Smooth muscle cell (in vitro differentiated cells): ENCODE measurements around the gene TLR9. TPM values are rescaled to one million over a fixed set of nuclear protein-coding genes. Genes with fewer than 3 reads are reported as not detected.

Experiments used
- DNase-seq: peaks from one replicate; lab custom pipeline; 2025; ENCODE audit not compliant: unreplicated experiment; lab: John Stamatoyannopoulos, UW
- H2AFZ ChIP-seq: fragments of 200-600 bp; sonication (generic); 2 replicates; pipeline ENCODE4 v1.6.0; 2016; ENCODE audit warnings: antibody characterized with exemption, low read depth, mild to moderate bottlenecking
- H3F3A ChIP-seq: fragments of 200-600 bp; sonication (generic); 2 replicates; pipeline ENCODE4 v1.6.0; 2017; ENCODE audit warnings: antibody characterized with exemption, low read depth
- H3K27ac ChIP-seq: fragments of 200-600 bp; sonication (generic); 2 replicates; pipeline ENCODE4 v1.5.1; 2016; ENCODE audit warnings: low read depth, mild to moderate bottlenecking
- H3K27me3 ChIP-seq: fragments of 200-600 bp; sonication (generic); 2 replicates; pipeline ENCODE4 v1.6.1; 2016; ENCODE audit warnings: low read depth, mild to moderate bottlenecking
- H3K36me3 ChIP-seq: fragments of 200-600 bp; sonication (generic); 2 replicates; pipeline ENCODE4 v1.5.1; 2016; ENCODE audit warnings: low read depth
- H3K4me1 ChIP-seq: fragments of 200-600 bp; sonication (generic); 2 replicates; pipeline ENCODE4 v1.5.1; 2016; ENCODE audit warnings: low read depth
- H3K4me2 ChIP-seq: fragments of 200-600 bp; sonication (generic); 2 replicates; pipeline ENCODE4 v1.6.0; 2016; ENCODE audit warnings: mild to moderate bottlenecking
- H3K4me3 ChIP-seq: fragments of 200-600 bp; sonication (generic); 2 replicates; pipeline ENCODE4 v1.5.1; 2016; ENCODE audit warnings: mild to moderate bottlenecking
- H3K79me2 ChIP-seq: fragments of 200-600 bp; sonication (generic); 2 replicates; pipeline ENCODE4 v1.6.0; 2016; ENCODE audit warnings: low read depth, mild to moderate bottlenecking
- H3K9ac ChIP-seq: fragments of 200-600 bp; sonication (generic); 2 replicates; pipeline ENCODE4 v1.6.0; 2016; ENCODE audit warnings: low read depth
- H3K9me3 ChIP-seq: fragments of 200-600 bp; sonication (generic); replicated peaks from 2 replicates; pipeline ENCODE4 v1.5.1; 2016; ENCODE audit warnings: low read depth
- H4K20me1 ChIP-seq: fragments of 200-600 bp; sonication (generic); 2 replicates; pipeline ENCODE4 v1.6.0; 2016; ENCODE audit warnings: low read depth
- WGBS: methylation state at CpG from one replicate; pipeline ENCODE4 v1.1.7; 2016; ENCODE audit warnings: low lambda C conversion rate; 5-methylcytosine and 5-hydroxymethylcytosine counted together
- polyA plus RNA-seq: library from polyadenylated mRNA; unstranded; fragments of >200 nt; fragmentation: Nextera tagmentation; extraction: Ambion mirVana; gene quantifications from 2 replicates; pipeline ENCODE4 v1.2.1, GENCODE V29; 2016
- total RNA-seq: library from RNA; depleted of rRNA; stranded (reverse); fragments of >200 nt; gene quantifications from 2 replicates; pipeline ENCODE4 v1.2.3, GENCODE V29; 2014
- TF ChIP-seq, protein P1 (sequence below): fragments of 200-600 bp; sonication (generic); IDR thresholded peaks from 2 replicates; pipeline ENCODE4 v1.5.1; 2017; ENCODE audit warnings: borderline replicate concordance, mild to moderate bottlenecking, antibody characterized with exemption; ENCODE audit not compliant: insufficient read depth, poor library complexity, severe bottlenecking

Gene TLR9
- total and polyA plus RNA-seq, 2 experiments from 2014 or later, result 0.09 TPM; not detected in 1

DNA sequence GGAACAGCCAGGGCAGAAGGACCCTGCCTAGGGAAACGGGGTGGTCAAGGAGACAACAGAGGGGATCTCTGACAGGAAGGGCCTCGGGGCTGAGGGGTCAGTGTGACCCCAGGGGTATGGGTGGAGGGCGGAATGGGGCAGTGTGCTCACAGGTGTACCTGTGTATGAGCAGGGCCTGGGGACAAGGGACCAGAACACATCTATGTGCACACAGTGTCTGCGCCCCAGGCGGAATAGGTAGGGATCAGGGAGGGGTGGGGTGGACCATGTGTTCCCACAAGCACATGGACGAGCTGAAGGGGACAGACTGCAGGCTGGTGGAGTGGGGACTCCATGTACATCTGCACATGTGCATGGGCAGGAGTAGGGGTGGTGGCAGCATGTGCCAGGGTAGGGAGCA is 5.0 kb upstream of the TLR9 start:
- no peaks in the 10 kb centered on the region for H3F3A ChIP-seq
- H3K27me3 ChIP-seq, result no peaks in the 10 kb centered on the region
- no peak overlapping the region for H3K9ac ChIP-seq
- H3K36me3 ChIP-seq, result no peaks in the 10 kb centered on the region
- no peak overlapping the region for H2AFZ ChIP-seq
- no peaks in the 10 kb centered on the region for H3K4me1 ChIP-seq
- no peak overlapping the region for H3K27ac ChIP-seq
- TF ChIP-seq, protein P1, sequence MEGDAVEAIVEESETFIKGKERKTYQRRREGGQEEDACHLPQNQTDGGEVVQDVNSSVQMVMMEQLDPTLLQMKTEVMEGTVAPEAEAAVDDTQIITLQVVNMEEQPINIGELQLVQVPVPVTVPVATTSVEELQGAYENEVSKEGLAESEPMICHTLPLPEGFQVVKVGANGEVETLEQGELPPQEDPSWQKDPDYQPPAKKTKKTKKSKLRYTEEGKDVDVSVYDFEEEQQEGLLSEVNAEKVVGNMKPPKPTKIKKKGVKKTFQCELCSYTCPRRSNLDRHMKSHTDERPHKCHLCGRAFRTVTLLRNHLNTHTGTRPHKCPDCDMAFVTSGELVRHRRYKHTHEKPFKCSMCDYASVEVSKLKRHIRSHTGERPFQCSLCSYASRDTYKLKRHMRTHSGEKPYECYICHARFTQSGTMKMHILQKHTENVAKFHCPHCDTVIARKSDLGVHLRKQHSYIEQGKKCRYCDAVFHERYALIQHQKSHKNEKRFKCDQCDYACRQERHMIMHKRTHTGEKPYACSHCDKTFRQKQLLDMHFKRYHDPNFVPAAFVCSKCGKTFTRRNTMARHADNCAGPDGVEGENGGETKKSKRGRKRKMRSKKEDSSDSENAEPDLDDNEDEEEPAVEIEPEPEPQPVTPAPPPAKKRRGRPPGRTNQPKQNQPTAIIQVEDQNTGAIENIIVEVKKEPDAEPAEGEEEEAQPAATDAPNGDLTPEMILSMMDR, result no peak
- no peak overlapping the region for H3K4me2 ChIP-seq
- H4K20me1 ChIP-seq, result peaks cover 51% of the 10 kb centered on the region
- peaks cover 20% of the 10 kb centered on the region for H3K79me2 ChIP-seq
- no peak overlapping the region for H3K4me3 ChIP-seq
- no peak for DNase-seq
- 100% methylated on average over 6 of the region's 6 CpGs for WGBS
- no peaks in the 10 kb centered on the region for H3K9me3 ChIP-seq

- WGBS, result 98% methylated on average over 13 of the region's 13 CpGs
- H4K20me1 ChIP-seq, result peaks cover 45% of the 10 kb centered on the region
Measured at GRCh38 chr3:52229656-52230055, 4.2 kb upstream of the TLR9 start.

GRCh38 chr3:52228751-52229291 is 3.4 kb upstream of the TLR9 start:
- no peaks in the 10 kb centered on the region for H3F3A ChIP-seq
- no peak overlapping the region for H3K4me2 ChIP-seq
- H3K9ac ChIP-seq, result no peak overlapping the region
- DNase-seq, result no peak
- no peaks in the 10 kb centered on the region for H3K27me3 ChIP-seq
- peaks cover 37% of the 10 kb centered on the region for H4K20me1 ChIP-seq
- H3K4me3 ChIP-seq, result no peak overlapping the region
- TF ChIP-seq, protein P1, result no peak
- WGBS, result 99% methylated on average over 21 of the region's 21 CpGs
- H3K27ac ChIP-seq, result no peak overlapping the region
- H3K9me3 ChIP-seq, result no peaks in the 10 kb centered on the region
- H2AFZ ChIP-seq, result no peak overlapping the region
- peaks cover 5% of the 10 kb centered on the region for H3K79me2 ChIP-seq
- H3K36me3 ChIP-seq, result no peaks in the 10 kb centered on the region
- no peaks in the 10 kb centered on the region for H3K4me1 ChIP-seq

More at GRCh38 chr3:52229656-52230055, 4.2 kb upstream of the TLR9 start:
- Histone ChIP-seq H3K4me3 (no peak overlapping the region), H2AFZ (no peak overlapping the region), H3K4me1 (no peaks in the 10 kb centered on the region), H3K4me2 (no peak overlapping the region), H3K9me3 (no peaks in the 10 kb centered on the region), H3K36me3 (no peaks in the 10 kb centered on the region), H3K27me3 (no peaks in the 10 kb centered on the region), H3K27ac (no peak overlapping the region), H3K79me2 (peaks cover 13% of the 10 kb centered on the region), H3F3A (no peaks in the 10 kb centered on the region), H3K9ac (no peak overlapping the region)
- TF ChIP-seq, protein P1, result no peak
- DNase-seq, result no peak

- WGBS, result 97% methylated on average over 10 of the region's 10 CpGs
- Histone ChIP-seq H3K9ac (no peak overlapping the region), H3K27ac (no peak overlapping the region), H4K20me1 (peaks cover 34% of the 10 kb centered on the region), H3K79me2 (peaks cover 5% of the 10 kb centered on the region), H2AFZ (no peak overlapping the region), H3K4me3 (no peak overlapping the region), H3K36me3 (no peaks in the 10 kb centered on the region), H3K4me1 (no peaks in the 10 kb centered on the region), H3K9me3 (no peaks in the 10 kb centered on the region), H3K4me2 (no peak overlapping the region), H3K27me3 (no peaks in the 10 kb centered on the region), H3F3A (no peaks in the 10 kb centered on the region)
- TF ChIP-seq, protein P1, result no peak
- no peak for DNase-seq
Measured at GRCh38 chr3:52228266-52228665, 2.8 kb upstream of the TLR9 start.
